GM19467 (cell line): ENCODE data around the gene SEC14L2.
"Not testable (repeated sequence)": the region's sequence is repeated elsewhere in the genome, so short reads cannot be mapped to it uniquely, and the experiment has no call there.

Source experiments
- ATAC-seq: cut with Tn5 transposase; IDR thresholded peaks from one replicate; pipeline ENCODE4 v1.9.1; 2021; ENCODE audit warnings: mild to moderate bottlenecking, moderate library complexity; ENCODE audit not compliant: unreplicated experiment

SEC14L2 gene

GRCh38 chr22:30451488-30451887, 54.7 kb downstream of the SEC14L2 start:
- not testable (repeated sequence) for ATAC-seq

GRCh38 chr22:30452861-30453260, 56.0 kb downstream of the SEC14L2 start:
- no peak for ATAC-seq

GRCh38 chr22:30453731-30454510, 57.1 kb downstream of the SEC14L2 start:
- ATAC-seq = no peak

GRCh38 chr22:30455075-30455840, 58.4 kb downstream of the SEC14L2 start:
- no peak for ATAC-seq

GRCh38 chr22:30457981-30458380, 61.2 kb downstream of the SEC14L2 start:
- ATAC-seq = no peak

- no peak for ATAC-seq
Measured at GRCh38 chr22:30459181-30460052, 62.6 kb downstream of the SEC14L2 start.

- no peak for ATAC-seq
Measured at GRCh38 chr22:30460147-30460546, 63.3 kb downstream of the SEC14L2 start.

- not testable (repeated sequence) for ATAC-seq
Measured at GRCh38 chr22:30460555-30460954, 63.7 kb downstream of the SEC14L2 start.

- no peak for ATAC-seq
Measured at GRCh38 chr22:30469165-30469564, 72.3 kb downstream of the SEC14L2 start.

- no peak for ATAC-seq
Measured at GRCh38 chr22:30470655-30471054, 73.8 kb downstream of the SEC14L2 start.

GRCh38 chr22:30471616-30472318, 74.9 kb downstream of the SEC14L2 start, which contains the start of gene SEC14L3:
Gene SEC14L3 (minus strand): TSS chr22:30472017. CDS start chr22:30471958, 59 bp downstream.
- ATAC-seq = no peak

- no peak for ATAC-seq
Measured at GRCh38 chr22:30472994-30473720, 76.3 kb downstream of the SEC14L2 start.

GRCh38 chr22:30474121-30474520, 77.3 kb downstream of the SEC14L2 start:
- no peak for ATAC-seq
